ENCODE results near the gene UNC13D.
"Not testable (repeated sequence)": the region's sequence is repeated elsewhere in the genome, so short reads cannot be mapped to it uniquely, and the experiment has no call there.

UNC13D gene

DNA sequence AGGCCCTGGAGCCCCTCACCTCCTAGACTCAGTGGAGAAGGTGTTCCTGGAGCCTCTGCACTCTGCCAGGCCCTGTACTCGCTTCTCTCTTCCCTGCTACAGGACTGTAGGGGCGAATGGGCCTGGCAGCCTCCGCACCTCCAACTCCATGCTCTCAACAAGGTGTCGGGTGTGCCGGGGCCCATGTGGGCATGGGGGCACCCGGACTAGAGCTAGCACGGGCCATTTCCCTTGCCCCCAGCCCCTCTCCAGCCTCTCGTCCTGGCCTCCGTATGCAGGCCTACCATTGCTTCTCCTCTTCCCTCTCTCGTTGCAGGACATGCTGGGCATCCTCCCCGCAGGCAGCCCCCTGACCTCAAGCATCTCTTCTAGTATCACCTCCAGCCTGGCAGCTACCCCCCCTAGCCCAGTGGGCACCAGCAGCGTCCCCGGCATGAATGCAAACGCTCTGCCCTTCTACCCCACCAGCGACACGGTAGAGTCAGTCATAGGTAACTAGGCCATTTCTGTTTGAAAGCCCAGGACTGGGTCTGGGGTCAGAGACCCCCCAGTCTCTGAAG is 25.8 kb downstream of the UNC13D start:
- Histone ChIP-seq H3K4me3 (ENCODE audit: low read length) (no peak overlapping the region), H3K4me1 (ENCODE audit: control insufficient read depth, insufficient read depth, low read length) (peaks cover 11% of the 10 kb centered on the region), H3K9ac (ENCODE audit: low read length) (no peak overlapping the region), H3K36me3 (ENCODE audit: control insufficient read depth, insufficient read depth, low read length) (peaks cover 17% of the 10 kb centered on the region), H3K9me3 (ENCODE audit: control insufficient read depth, low read length) (no peaks in the 10 kb centered on the region), H3K27me3 (ENCODE audit: control insufficient read depth, insufficient read depth, low read length) (no peaks in the 10 kb centered on the region)

DNA sequence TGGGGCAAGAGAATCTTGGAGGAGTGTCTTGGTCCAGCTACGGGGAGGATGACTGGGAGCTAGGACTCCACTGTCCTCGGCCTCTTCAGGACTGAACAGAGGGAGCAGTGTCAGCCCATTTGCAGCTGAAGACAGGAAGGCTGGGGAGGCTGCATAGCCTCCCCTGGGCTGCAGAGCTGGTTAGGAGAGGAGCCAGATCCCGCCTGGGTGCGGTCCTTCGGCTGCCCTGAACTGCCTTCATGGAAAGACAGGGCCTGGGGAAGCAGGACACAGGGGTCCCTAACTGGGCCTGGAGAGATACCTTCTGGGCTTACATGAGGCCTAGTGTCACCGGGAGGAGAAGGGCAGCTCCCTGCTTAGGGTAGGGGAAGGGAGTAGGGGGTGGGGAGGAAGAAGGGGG is 26.6 kb downstream of the UNC13D start:
- peaks cover 17% of the 10 kb centered on the region for H3K36me3 ChIP-seq (ENCODE audit: control insufficient read depth, insufficient read depth, low read length)
- H3K27me3 ChIP-seq (ENCODE audit: control insufficient read depth, insufficient read depth, low read length), result no peaks in the 10 kb centered on the region
- H3K9ac ChIP-seq (ENCODE audit: low read length), result no peak overlapping the region
- H3K4me1 ChIP-seq (ENCODE audit: control insufficient read depth, insufficient read depth, low read length), result peaks cover 8% of the 10 kb centered on the region
- H3K4me3 ChIP-seq (ENCODE audit: low read length), result no peak overlapping the region
- H3K9me3 ChIP-seq (ENCODE audit: control insufficient read depth, low read length), result no peaks in the 10 kb centered on the region

DNA sequence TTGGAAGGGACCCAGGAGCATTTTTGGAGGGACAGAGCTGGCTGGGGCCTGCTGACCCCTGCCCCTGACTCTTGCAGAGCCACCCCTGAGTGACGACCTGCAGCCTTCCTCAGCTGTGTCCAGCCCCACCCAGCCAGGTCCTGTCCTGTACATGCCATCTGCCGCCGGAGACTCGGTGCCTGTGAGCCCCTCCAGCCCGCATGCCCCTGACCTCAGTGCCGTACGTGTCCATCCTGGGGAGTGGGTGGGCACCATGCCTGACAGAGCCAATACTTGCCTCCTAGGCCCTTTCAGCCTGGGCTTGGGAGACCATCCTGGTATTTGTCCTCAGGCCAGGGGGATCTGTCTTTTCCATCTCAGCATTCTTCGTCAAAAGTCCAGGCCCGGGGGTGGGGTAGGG is 27.5 kb downstream of the UNC13D start:
- Histone ChIP-seq H3K27me3 (ENCODE audit: control insufficient read depth, insufficient read depth, low read length) (no peaks in the 10 kb centered on the region), H3K9me3 (ENCODE audit: control insufficient read depth, low read length) (no peaks in the 10 kb centered on the region), H3K4me3 (ENCODE audit: low read length) (no peak overlapping the region), H3K4me1 (ENCODE audit: control insufficient read depth, insufficient read depth, low read length) (no peaks in the 10 kb centered on the region), H3K36me3 (ENCODE audit: control insufficient read depth, insufficient read depth, low read length) (peaks cover 25% of the 10 kb centered on the region), H3K9ac (ENCODE audit: low read length) (no peak overlapping the region)

DNA sequence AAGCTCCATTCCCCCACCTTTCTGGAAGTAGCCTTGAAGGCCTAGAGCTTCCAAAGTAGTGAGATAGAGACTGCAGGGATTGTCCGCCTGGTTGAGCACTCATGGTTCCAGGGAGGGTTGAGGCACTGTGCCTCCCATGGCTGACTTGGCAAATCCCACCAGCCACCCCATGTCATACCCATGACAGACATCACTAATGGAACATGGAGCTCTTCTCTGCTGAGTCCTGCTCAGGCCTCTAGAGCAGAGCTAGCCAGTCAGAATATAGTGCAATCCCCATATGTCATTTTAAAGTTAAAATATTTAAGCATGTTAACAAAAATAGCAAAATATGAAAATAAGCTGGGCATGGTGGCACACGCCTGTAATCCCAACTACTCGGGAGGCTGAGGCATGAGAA is 28.8 kb downstream of the UNC13D start:
- no peaks in the 10 kb centered on the region for H3K27me3 ChIP-seq (ENCODE audit: control insufficient read depth, insufficient read depth, low read length)
- no peaks in the 10 kb centered on the region for H3K4me1 ChIP-seq (ENCODE audit: control insufficient read depth, insufficient read depth, low read length)
- peaks cover 24% of the 10 kb centered on the region for H3K36me3 ChIP-seq (ENCODE audit: control insufficient read depth, insufficient read depth, low read length)
- H3K9me3 ChIP-seq (ENCODE audit: control insufficient read depth, low read length), result no peaks in the 10 kb centered on the region
- no peak overlapping the region for H3K4me3 ChIP-seq (ENCODE audit: low read length)
- no peak overlapping the region for H3K9ac ChIP-seq (ENCODE audit: low read length)

DNA sequence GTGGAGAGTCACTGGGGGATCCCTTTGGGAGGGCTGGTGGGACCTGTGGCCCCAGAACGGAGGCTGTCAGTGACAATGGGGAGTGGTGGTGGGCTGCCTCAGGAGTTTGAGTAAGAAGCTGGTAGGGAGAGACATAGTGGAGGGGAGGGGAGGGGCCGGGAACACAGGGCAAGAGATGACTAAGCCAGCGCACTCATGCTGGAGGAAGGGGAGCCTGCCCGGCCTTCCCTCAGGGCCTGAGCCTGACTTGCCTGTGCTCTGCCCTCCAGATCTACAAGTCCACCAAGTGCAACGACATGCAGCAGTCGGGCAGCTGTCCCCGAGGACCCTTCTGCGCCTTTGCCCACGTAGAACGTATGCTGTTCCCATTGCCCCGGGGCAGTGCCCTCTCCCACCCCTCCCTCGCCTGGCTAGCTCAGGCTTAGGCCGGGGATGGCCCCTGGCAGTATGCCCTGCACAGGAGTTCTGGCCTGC is 29.3 kb downstream of the UNC13D start:
- no peaks in the 10 kb centered on the region for H3K27me3 ChIP-seq (ENCODE audit: control insufficient read depth, insufficient read depth, low read length)
- no peak overlapping the region for H3K4me3 ChIP-seq (ENCODE audit: low read length)
- peaks cover 3% of the 10 kb centered on the region for H3K4me1 ChIP-seq (ENCODE audit: control insufficient read depth, insufficient read depth, low read length)
- no peak overlapping the region for H3K9ac ChIP-seq (ENCODE audit: low read length)
- peaks cover 23% of the 10 kb centered on the region for H3K36me3 ChIP-seq (ENCODE audit: control insufficient read depth, insufficient read depth, low read length)
- no peaks in the 10 kb centered on the region for H3K9me3 ChIP-seq (ENCODE audit: control insufficient read depth, low read length)

DNA sequence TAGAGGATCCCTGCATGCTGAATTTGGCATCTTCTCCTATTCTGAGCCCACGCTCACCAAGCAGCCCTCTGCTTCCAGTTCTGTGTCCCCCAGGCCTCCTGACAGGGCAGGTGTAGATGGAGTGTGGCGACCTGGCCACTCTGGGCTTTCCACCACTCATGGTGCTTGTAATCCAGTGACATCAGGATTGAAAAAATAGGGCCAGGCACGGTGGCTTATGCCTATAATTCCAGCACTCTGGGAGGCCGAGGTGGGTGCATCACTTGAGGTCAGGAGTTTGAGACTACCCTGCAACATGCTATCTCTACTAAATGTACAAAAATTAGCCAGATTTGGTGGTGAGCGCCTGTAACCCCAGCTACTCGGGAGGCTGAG is 30.2 kb downstream of the UNC13D start:
- H3K27me3 ChIP-seq (ENCODE audit: control insufficient read depth, insufficient read depth, low read length), result no peaks in the 10 kb centered on the region
- H3K4me3 ChIP-seq (ENCODE audit: low read length), result no peak overlapping the region
- no peaks in the 10 kb centered on the region for H3K9me3 ChIP-seq (ENCODE audit: control insufficient read depth, low read length)
- H3K36me3 ChIP-seq (ENCODE audit: control insufficient read depth, insufficient read depth, low read length), result peaks cover 20% of the 10 kb centered on the region
- no peak overlapping the region for H3K9ac ChIP-seq (ENCODE audit: low read length)
- peaks cover 12% of the 10 kb centered on the region for H3K4me1 ChIP-seq (ENCODE audit: control insufficient read depth, insufficient read depth, low read length)

DNA sequence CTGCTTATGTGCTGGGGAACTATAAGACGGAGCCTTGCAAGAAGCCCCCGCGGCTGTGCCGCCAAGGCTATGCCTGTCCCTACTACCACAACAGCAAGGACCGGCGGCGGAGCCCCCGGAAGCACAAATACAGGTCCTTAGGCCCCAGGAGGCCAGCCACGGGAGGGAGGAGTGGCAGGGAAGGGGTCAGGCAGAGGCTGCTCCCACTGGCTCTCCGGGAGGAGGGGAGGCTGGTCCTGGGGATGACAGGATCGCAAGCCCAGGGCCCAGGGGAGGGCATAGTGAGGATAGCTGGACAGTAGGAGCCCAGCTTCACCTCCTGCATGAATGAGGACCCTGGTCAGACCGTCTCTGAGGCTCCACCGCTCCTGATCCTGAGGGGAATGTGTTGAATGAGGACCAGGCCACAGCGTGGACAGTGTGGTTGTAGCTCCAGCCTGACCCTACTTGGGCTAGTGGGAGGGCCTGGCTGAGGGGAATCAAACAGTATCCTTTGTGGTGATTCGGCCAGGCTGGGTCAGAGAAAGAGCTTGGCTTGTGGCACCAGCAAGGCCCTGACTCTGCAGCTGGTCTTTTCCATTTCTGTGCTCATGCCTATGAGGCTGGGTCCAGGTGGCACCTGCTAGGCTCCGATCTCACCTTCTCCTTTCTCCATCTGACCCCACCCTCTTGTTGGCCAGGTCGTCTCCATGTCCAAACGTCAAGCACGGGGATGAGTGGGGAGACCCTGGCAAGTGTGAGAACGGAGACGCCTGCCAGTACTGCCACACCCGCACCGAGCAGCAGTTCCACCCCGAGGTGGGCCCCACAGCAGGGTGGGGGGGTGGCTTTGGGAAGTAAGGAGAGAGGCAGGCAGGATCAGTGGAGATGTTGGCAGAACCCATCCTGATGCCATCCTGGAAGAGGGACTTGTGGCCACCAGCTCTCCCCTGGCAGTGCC is 30.9 kb downstream of the UNC13D start:
- Histone ChIP-seq H3K9me3 (ENCODE audit: control insufficient read depth, low read length) (no peaks in the 10 kb centered on the region), H3K27me3 (ENCODE audit: control insufficient read depth, insufficient read depth, low read length) (no peaks in the 10 kb centered on the region), H3K4me1 (ENCODE audit: control insufficient read depth, insufficient read depth, low read length) (peaks cover 12% of the 10 kb centered on the region), H3K36me3 (ENCODE audit: control insufficient read depth, insufficient read depth, low read length) (peaks cover 20% of the 10 kb centered on the region), H3K4me3 (ENCODE audit: low read length) (no peak overlapping the region), H3K9ac (ENCODE audit: low read length) (no peak overlapping the region)

DNA sequence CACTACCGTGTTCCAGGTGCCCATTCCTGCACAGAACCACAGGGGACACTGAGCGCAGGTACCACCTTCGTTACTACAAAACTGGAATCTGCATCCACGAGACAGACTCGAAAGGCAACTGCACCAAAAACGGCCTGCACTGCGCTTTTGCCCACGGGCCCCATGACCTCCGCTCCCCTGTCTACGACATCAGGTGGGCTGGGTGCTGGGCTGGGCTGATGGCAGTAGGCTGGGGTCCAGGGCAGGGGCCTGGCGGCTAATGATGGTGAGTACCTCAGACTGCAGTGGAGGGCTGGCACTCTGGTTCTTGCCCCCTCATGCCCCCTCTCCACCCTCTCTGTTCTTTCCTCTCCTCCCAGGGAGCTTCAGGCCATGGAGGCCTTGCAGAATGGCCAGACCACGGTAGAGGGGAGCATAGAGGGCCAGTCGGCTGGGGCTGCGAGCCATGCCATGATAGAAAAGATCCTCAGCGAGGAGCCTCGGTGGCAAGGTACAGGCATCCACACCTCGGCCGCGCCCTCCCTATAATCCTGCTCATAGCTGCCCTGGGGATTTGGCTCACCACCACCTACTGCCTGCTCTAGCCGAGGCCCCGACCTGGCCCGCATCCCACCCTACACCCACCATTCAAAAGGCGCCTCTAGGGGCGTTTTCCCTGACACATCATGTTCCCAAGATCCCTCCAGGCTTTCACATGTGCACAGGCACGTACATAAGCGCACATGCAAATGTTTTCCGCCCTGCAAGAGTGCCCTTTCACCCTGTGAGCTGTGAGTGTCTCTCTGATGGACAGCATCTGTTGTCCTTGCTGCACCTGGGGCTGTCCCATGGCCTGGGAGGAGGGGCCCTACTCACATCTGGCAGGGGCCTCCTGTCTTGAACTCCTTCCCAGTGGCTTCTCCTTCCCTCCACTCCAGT is 31.8 kb downstream of the UNC13D start:
- H3K36me3 ChIP-seq (ENCODE audit: control insufficient read depth, insufficient read depth, low read length), result peaks cover 20% of the 10 kb centered on the region
- H3K27me3 ChIP-seq (ENCODE audit: control insufficient read depth, insufficient read depth, low read length), result no peaks in the 10 kb centered on the region
- H3K9ac ChIP-seq (ENCODE audit: low read length), result no peak overlapping the region
- H3K4me3 ChIP-seq (ENCODE audit: low read length), result no peak overlapping the region
- peaks cover 12% of the 10 kb centered on the region for H3K4me1 ChIP-seq (ENCODE audit: control insufficient read depth, insufficient read depth, low read length)
- no peaks in the 10 kb centered on the region for H3K9me3 ChIP-seq (ENCODE audit: control insufficient read depth, low read length)

DNA sequence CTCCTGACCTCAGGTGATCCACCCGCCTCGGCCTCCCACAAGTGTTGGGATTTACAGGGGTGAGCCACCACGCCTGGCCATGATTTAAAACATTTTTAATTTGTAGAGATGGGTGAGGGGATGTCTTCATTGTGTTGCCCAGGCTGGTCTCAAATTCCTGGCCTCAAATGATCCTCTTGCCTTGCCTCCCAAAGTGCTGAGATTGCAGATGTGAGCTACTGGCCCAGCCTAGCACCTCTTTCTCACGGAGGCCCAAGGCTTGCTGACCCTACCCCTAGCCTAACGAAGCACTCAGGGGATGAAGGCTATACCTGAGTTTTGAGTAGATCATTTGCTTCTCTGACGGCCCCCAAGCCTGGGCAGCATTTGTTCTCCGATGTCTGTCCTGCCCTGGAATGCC is 33.0 kb downstream of the UNC13D start:
- no peak overlapping the region for H3K9ac ChIP-seq (ENCODE audit: low read length)
- no peaks in the 10 kb centered on the region for H3K9me3 ChIP-seq (ENCODE audit: control insufficient read depth, low read length)
- peaks cover 12% of the 10 kb centered on the region for H3K4me1 ChIP-seq (ENCODE audit: control insufficient read depth, insufficient read depth, low read length)
- H3K4me3 ChIP-seq (ENCODE audit: low read length), result no peak overlapping the region
- no peaks in the 10 kb centered on the region for H3K27me3 ChIP-seq (ENCODE audit: control insufficient read depth, insufficient read depth, low read length)
- peaks cover 20% of the 10 kb centered on the region for H3K36me3 ChIP-seq (ENCODE audit: control insufficient read depth, insufficient read depth, low read length)

DNA sequence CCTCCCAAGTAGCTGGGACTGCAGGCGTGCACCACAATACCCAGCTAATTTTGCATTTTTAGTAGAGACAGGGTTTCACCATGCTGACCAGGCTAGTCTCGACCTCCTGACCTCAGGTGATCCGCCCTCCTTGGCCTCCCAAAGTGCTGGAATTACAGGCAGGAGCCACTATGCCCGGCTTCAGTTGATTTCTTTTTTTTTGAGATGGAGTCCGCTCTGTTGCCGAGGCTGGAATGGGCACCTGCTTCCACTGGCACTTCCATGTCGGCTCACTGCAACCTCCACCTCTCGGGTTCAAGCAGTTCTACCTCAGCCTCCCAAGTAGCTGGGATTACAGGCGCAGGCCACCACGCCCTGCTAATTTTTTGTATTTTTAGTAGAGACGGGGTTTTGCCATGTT is 33.4 kb downstream of the UNC13D start:
- peaks cover 20% of the 10 kb centered on the region for H3K36me3 ChIP-seq (ENCODE audit: control insufficient read depth, insufficient read depth, low read length)
- not testable (repeated sequence) for H3K9me3 ChIP-seq (ENCODE audit: control insufficient read depth, low read length); H3K9ac ChIP-seq (ENCODE audit: low read length); H3K4me3 ChIP-seq (ENCODE audit: low read length); H3K27me3 ChIP-seq (ENCODE audit: control insufficient read depth, insufficient read depth, low read length)
- H3K4me1 ChIP-seq (ENCODE audit: control insufficient read depth, insufficient read depth, low read length), result peaks cover 12% of the 10 kb centered on the region

DNA sequence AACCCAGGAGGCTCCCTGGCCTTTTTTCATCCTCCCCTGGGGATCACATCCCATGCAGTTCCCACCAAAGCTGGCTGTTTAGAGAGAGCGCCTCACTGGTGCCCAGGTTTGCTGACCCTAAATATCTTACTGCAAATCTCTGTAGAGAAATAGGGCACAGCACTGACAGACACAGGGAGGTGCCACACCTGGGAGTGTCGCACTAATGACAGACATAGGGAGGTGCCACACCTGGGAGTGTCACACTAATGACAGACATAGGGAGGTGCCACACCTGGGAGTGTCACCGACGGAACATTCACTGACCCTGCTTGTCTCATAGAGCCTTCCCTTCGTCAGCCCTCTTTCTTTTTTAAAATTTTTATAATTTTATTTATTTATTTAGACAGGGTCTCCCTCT is 34.0 kb downstream of the UNC13D start:
- Histone ChIP-seq H3K9me3 (ENCODE audit: control insufficient read depth, low read length) (no peaks in the 10 kb centered on the region), H3K4me3 (ENCODE audit: low read length) (no peak overlapping the region), H3K4me1 (ENCODE audit: control insufficient read depth, insufficient read depth, low read length) (peaks cover 12% of the 10 kb centered on the region), H3K36me3 (ENCODE audit: control insufficient read depth, insufficient read depth, low read length) (peaks cover 20% of the 10 kb centered on the region), H3K27me3 (ENCODE audit: control insufficient read depth, insufficient read depth, low read length) (no peaks in the 10 kb centered on the region), H3K9ac (ENCODE audit: low read length) (no peak overlapping the region)

Measured in mucosa of stomach (tissue), 1 donor.